Natural killer cell (primary cell): ENCODE measurements around the gene EHD4. TPM values are rescaled to one million over a fixed set of nuclear protein-coding genes. Genes with fewer than 3 reads are reported as not detected.

Experiments used
- ATAC-seq, 3 donors: fragments of 150-1000 bp in 2 of 3; fragments of 200-7000 bp in 1 of 3; cut with Tn5 transposase; 1 replicate in 1 of 3; 2 replicates in 2 of 3; pipeline ENCODE4 v1.10.0; 2021; ENCODE audit warnings: mild to moderate bottlenecking in 2 of 3, moderate library complexity in 2 of 3
- DNase-seq, 2 donors: peaks; one replicate each; pipeline versions ENCODE4 v3.0.0 to v3.0.0-alpha.2; 2013 to 2021; ENCODE audit warnings: mixed read lengths in 1 of 2
- H3K27ac ChIP-seq: one replicate; pipeline ENCODE4 v1.5.1; 2013; ENCODE audit warnings: mild to moderate bottlenecking, low read length
- H3K27me3 ChIP-seq: one replicate; pipeline ENCODE4 v1.6.1; 2013; ENCODE audit warnings: low read length; ENCODE audit not compliant: control insufficient read depth, insufficient read depth
- H3K36me3 ChIP-seq: one replicate; pipeline ENCODE4 v1.6.1; 2013; ENCODE audit warnings: low read length; ENCODE audit not compliant: control insufficient read depth, insufficient read depth
- H3K4me1 ChIP-seq: one replicate; pipeline ENCODE4 v1.6.1; 2013; ENCODE audit warnings: low read length; ENCODE audit not compliant: control insufficient read depth, insufficient read depth
- H3K4me3 ChIP-seq: one replicate; pipeline ENCODE4 v1.5.1; 2013; ENCODE audit warnings: low read length
- H3K9me3 ChIP-seq: one replicate; pipeline ENCODE4 v1.6.1; 2013; ENCODE audit warnings: low read length; ENCODE audit not compliant: control insufficient read depth, insufficient read depth
- H3K27ac Mint-ChIP-seq, 2 donors: one replicate each; pipeline ENCODE4 v1.8.0; 2022; ENCODE audit warnings: mild to moderate bottlenecking in 2 of 2, mixed read lengths in 2 of 2, moderate library complexity in 1 of 2
- H3K27me3 Mint-ChIP-seq, 2 donors: one replicate each; pipeline ENCODE4 v1.8.0; 2022; ENCODE audit warnings: low read depth in 2 of 2, mixed read lengths in 2 of 2
- H3K36me3 Mint-ChIP-seq: one replicate; pipeline ENCODE4 v1.8.0; 2022; ENCODE audit warnings: mixed read lengths
- H3K4me1 Mint-ChIP-seq, 2 donors: one replicate each; pipeline ENCODE4 v1.8.0; 2022; ENCODE audit warnings: mixed read lengths in 2 of 2
- H3K4me3 Mint-ChIP-seq: one replicate; pipeline ENCODE4 v1.8.0; 2022; ENCODE audit warnings: mild to moderate bottlenecking, moderate library complexity, mixed read lengths
- H3K9me3 Mint-ChIP-seq, 2 donors: one replicate each; pipeline ENCODE4 v1.8.0; 2022; ENCODE audit warnings: mixed read lengths in 2 of 2
- WGBS: methylation state at CpG from one replicate; pipeline ENCODE4 v1.1.7; 2013; ENCODE audit warnings: missing lambda C conversion rate; ENCODE audit not compliant: insufficient coverage; 5-methylcytosine and 5-hydroxymethylcytosine counted together
- intact Hi-C: fragments of 100-400 bp; cut with micrococcal nuclease; formaldehyde crosslinking; loops from one replicate; pipeline ENCODE4 v1.14.2; 2022
- total RNA-seq, 4 donors: library from RNA; stranded (reverse); fragments of 120-200 nt in 1 of 4; gene quantifications; one replicate each; pipeline versions ENCODE4 v1.2.3 to v1.2.4, GENCODE V29; 2013 to 2022
- TF ChIP-seq, protein P1 (sequence below): fragments of 200-600 bp; IDR thresholded peaks from one replicate; pipeline ENCODE4 v1.8.0; 2022; ENCODE audit warnings: antibody characterized with exemption

The EHD4 gene
- total RNA-seq, 3 donors from 2014 or later (not counting 1 experiment from before 2014, with no cell fraction given): 28.4 to 34.6 (median 31.7) TPM

DNA sequence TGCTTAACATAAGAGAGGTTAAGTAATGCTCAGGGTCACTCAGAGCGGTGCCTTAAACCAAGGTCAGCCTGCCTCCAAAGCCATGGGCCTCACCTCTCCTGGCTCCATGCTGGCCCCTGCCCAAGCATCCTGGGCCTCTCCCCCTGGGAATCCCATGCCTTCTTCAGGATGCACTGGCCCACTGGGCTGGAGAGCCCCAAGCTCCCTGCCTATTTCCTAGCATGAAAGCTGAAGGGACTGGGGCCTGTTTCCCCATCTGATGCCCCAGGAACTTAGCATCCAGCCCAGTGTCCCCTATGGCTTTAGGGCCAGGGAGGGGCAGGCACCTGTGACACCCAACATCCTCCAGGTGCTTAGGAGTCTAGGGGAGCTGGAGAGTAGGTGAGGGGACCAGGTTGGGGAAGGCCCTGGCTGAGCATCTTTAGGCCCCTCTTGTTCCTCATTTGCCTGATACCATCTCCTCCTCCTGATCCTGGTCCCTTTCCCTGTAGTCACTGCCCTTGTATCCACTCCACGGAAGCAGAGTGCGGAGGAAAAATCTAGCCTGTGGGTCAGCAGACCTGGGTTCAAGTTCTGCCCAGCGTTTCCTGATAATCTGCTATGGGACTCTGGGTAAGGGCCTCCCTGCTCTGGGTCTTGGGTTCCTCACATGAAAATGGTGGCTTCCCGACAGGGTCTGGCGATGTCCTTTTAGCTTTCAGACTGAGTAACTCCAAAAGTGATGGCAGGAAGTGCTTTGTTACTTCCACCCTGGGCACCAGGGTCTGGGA, 28.6 kb downstream of the EHD4 start:
- no peaks in the 10 kb centered on the region for H3K9me3 Mint-ChIP-seq
- TF ChIP-seq, protein P1, sequence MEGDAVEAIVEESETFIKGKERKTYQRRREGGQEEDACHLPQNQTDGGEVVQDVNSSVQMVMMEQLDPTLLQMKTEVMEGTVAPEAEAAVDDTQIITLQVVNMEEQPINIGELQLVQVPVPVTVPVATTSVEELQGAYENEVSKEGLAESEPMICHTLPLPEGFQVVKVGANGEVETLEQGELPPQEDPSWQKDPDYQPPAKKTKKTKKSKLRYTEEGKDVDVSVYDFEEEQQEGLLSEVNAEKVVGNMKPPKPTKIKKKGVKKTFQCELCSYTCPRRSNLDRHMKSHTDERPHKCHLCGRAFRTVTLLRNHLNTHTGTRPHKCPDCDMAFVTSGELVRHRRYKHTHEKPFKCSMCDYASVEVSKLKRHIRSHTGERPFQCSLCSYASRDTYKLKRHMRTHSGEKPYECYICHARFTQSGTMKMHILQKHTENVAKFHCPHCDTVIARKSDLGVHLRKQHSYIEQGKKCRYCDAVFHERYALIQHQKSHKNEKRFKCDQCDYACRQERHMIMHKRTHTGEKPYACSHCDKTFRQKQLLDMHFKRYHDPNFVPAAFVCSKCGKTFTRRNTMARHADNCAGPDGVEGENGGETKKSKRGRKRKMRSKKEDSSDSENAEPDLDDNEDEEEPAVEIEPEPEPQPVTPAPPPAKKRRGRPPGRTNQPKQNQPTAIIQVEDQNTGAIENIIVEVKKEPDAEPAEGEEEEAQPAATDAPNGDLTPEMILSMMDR: no peak
- DNase-seq (no peak), ATAC-seq (no peak)
- H3K9me3 ChIP-seq: no peaks in the 10 kb centered on the region
- peaks cover 5% of the 10 kb centered on the region for H3K36me3 ChIP-seq
- H3K27ac ChIP-seq: no peak overlapping the region
- peaks cover 3% of the 10 kb centered on the region for H3K4me1 ChIP-seq
- H3K4me3 Mint-ChIP-seq: no peak overlapping the region
- no peaks in the 10 kb centered on the region for H3K36me3 Mint-ChIP-seq
- no peaks in the 10 kb centered on the region for H3K27me3 ChIP-seq
- H3K4me1 Mint-ChIP-seq: peaks cover 0 to 11% of the 10 kb centered on the region in 2 donors
- no peak overlapping the region for H3K27ac Mint-ChIP-seq
- no peak overlapping the region for H3K4me3 ChIP-seq
- no peaks in the 10 kb centered on the region for H3K27me3 Mint-ChIP-seq
- WGBS: 98% methylated on average over 6 of the region's 6 CpGs
- intact Hi-C loops: no loop called here

DNA sequence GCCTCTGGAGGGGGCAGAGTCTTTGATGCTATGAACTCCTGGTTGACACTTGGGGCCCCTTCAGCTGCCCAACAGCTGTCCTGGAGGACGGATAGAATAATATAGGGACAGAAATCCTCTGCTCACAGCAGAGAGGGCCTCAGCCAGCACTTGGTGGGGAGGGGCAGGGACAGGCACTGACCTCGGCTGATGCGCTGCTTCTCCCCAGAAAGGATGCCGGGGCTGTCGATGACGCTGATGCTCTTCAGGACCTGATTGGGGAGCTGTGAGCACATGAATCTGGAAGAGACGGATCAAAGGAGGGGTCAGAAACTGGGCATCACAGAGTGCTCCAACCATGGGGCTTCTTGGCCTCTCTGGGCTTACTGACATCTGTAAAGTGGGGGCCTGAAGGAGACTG, 29.5 kb downstream of the EHD4 start:
- TF ChIP-seq, protein P1: no peak
- no peaks in the 10 kb centered on the region for H3K36me3 Mint-ChIP-seq
- ATAC-seq: no peak
- no peaks in the 10 kb centered on the region for H3K9me3 Mint-ChIP-seq
- H3K27me3 ChIP-seq: no peaks in the 10 kb centered on the region
- no peaks in the 10 kb centered on the region for H3K9me3 ChIP-seq
- H3K4me1 ChIP-seq: peaks cover 5% of the 10 kb centered on the region
- H3K27ac ChIP-seq: no peak overlapping the region
- intact Hi-C loops: no loop called here
- H3K27me3 Mint-ChIP-seq: no peaks in the 10 kb centered on the region
- no peak for DNase-seq
- no peak overlapping the region for H3K4me3 Mint-ChIP-seq
- no peak overlapping the region for H3K4me3 ChIP-seq
- WGBS: 91% methylated on average over 7 of the region's 7 CpGs
- H3K4me1 Mint-ChIP-seq: peaks cover 2 to 12% of the 10 kb centered on the region in 2 donors
- peak overlapping the region in 1 of 2 donors; percentile 67 for H3K27ac Mint-ChIP-seq
- peaks cover 5% of the 10 kb centered on the region for H3K36me3 ChIP-seq

DNA sequence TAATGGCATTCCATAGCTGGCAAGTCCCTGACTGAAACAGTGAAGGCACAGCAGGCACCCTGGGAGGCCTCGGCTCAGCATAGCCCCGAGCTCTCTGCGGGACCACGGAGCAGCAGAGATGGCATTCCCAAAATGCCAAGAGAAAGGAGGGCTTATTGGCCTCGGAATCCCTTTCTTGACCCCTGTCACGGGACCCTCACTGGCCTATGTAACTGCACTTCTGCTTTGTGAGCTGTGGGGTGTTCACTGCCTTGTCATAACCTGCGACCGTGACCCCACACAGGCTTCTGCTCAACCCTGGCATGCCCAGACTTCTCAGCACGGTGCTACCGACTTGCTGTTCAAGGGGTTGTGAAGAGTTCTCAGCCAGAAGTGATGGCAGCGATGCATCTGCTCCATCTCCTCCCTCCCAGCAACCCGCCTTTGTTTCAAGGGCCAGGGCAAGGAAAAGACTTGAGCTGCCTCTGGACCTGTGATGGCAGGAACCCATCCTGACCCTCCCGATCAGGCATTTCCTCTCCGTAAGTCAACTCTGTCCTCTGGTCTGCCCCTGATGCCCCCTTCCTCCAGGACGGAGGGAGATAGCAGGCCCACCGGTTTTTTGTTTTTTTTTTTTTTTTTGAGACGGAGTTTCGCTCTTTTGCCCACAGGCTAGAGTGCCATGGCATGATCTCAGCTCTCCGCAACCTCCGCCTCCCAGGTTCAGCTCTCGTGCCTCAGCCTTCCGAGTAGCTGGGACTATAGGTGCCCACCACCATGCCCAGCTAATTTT, 30.5 kb downstream of the EHD4 start:
- H3K27ac ChIP-seq: no peak overlapping the region

More for the DNA sequence above, 30.5 kb downstream of the EHD4 start:
- Mint-ChIP-seq H3K27ac (peak overlapping the region in 1 of 2 donors; percentile 67), H3K4me3 (no peak overlapping the region), H3K9me3 (no peaks in the 10 kb centered on the region), H3K4me1 (peaks cover 13 to 23% of the 10 kb centered on the region in 2 donors), H3K27me3 (no peaks in the 10 kb centered on the region), H3K36me3 (no peaks in the 10 kb centered on the region)
- DNase-seq (no peak), ATAC-seq (no peak)
- H3K9me3 ChIP-seq: no peaks in the 10 kb centered on the region
- peaks cover 15% of the 10 kb centered on the region for H3K4me1 ChIP-seq
- H3K4me3 ChIP-seq: no peak overlapping the region
- H3K27me3 ChIP-seq: no peaks in the 10 kb centered on the region
- WGBS: 94% methylated on average over 22 of the region's 22 CpGs
- intact Hi-C loops: no loop called here
- TF ChIP-seq, protein P1: no peak
- H3K36me3 ChIP-seq: peaks cover 5% of the 10 kb centered on the region
